Measurements from ENCODE around the gene C20orf144. TPM values are rescaled to one million over a fixed set of nuclear protein-coding genes. Genes with fewer than 3 reads are reported as not detected.

Gene C20orf144
- total and polyA plus RNA-seq, 9 of the 15 experiments (the other 6 are each of a cell fraction or from before 2014, with no cell fraction given): 0.04 to 0.23 (median 0.11) TPM; not detected in 2

GRCh38 chr20:33663161-33664084 lies 1.3 kb downstream of the C20orf144 start (continued):
- no peak for TF ChIP-seq TFE3 (CRISPR knock-in tag; IDR thresholded peaks at IDR 0.05)
- TF ChIP-seq ZKSCAN1 (IDR thresholded peaks at IDR 0.05; ENCODE audit: low read depth, low read length): no peak
- TF ChIP-seq E2F1 (CRISPR knock-in tag; IDR thresholded peaks at IDR 0.05): no peak
- no peak for TF ChIP-seq ATF3 (IDR thresholded peaks at IDR 0.05)
- TF ChIP-seq ATF3 (CRISPR knock-in tag; conservative IDR thresholded peaks at IDR 0.05): no peak
- no peak for TF ChIP-seq EP300 (IDR thresholded peaks at IDR 0.05; ENCODE audit: low read length)
- TF ChIP-seq CBX1 (IDR thresholded peaks at IDR 0.05; ENCODE audit: low read depth): peak; percentile 67; the same call in 1 of the 2 replicates
- peak; percentile 76; the same call in 1 of the 2 replicates for TF ChIP-seq HNRNPL (IDR thresholded peaks at IDR 0.05; ENCODE audit: low read depth, low read length)
- TF ChIP-seq LEF1 (IDR thresholded peaks at IDR 0.05): no peak
- TF ChIP-seq NCOA1 (IDR thresholded peaks at IDR 0.05; ENCODE audit: low read depth): peak; percentile 73; the same call in 1 of the 2 replicates
- no peak for TF ChIP-seq ZNF224 (CRISPR knock-in tag; IDR thresholded peaks at IDR 0.05)
- no peak for TF ChIP-seq HSF4 (CRISPR knock-in tag; IDR thresholded peaks at IDR 0.05; ENCODE audit: borderline replicate concordance)
- no peak for TF ChIP-seq GATA2 (CRISPR knock-in tag; IDR thresholded peaks at IDR 0.05)
- peak; percentile 96 for TF ChIP-seq POLR2G (IDR thresholded peaks at IDR 0.05; ENCODE audit: low read depth, low read length)
- peak; percentile 53 for TF ChIP-seq ZBTB26 (CRISPR knock-in tag; IDR thresholded peaks at IDR 0.05)
- peak in 1 of 2 experiments; percentile 46; a peak in 1 of 4 replicates for TF ChIP-seq HDAC1 (IDR thresholded peaks at IDR 0.05)
- TF ChIP-seq NR3C1 (CRISPR knock-in tag; IDR thresholded peaks at IDR 0.05): no peak
- TF ChIP-seq KDM5B (IDR thresholded peaks at IDR 0.05; ENCODE audit: insufficient replicate concordance, low read depth, low read length): peak; percentile 81
- TF ChIP-seq HDAC8 (tag; IDR thresholded peaks at IDR 0.05): no peak
- TF ChIP-seq TFAM (CRISPR knock-in tag; conservative IDR thresholded peaks at IDR 0.05): no peak
- no peak for TF ChIP-seq ZNF507 (tag; conservative IDR thresholded peaks at IDR 0.05)
- TF ChIP-seq RBM34 (IDR thresholded peaks at IDR 0.05; ENCODE audit: borderline replicate concordance, insufficient read depth, low read length): peak; percentile 91; the same call in 1 of the 2 replicates
- no peak for TF ChIP-seq BHLHE40 (IDR thresholded peaks at IDR 0.05; ENCODE audit: low read length)
- TF ChIP-seq ZNF75A (CRISPR knock-in tag; IDR thresholded peaks at IDR 0.05): 0 out of 2 replicates have a peak, but pooled peaks have one; percentile 38

Data from K562 (cell line).